ENCODE data around the gene SLCO4A1. TPM values are rescaled to one million over a fixed set of nuclear protein-coding genes. Genes with fewer than 3 reads are reported as not detected.

The SLCO4A1 gene
- total and polyA plus RNA-seq, 9 donors, result 1.1 to 10.9 (median 3.7) TPM

- Histone ChIP-seq H3K27me3 (no peaks in the 10 kb centered on the region), H3K9me3 (peaks cover 0 to 3% of the 10 kb centered on the region in 2 donors), H3K4me3 (no peak overlapping the region), H3K4me1 (ENCODE audit: insufficient read depth) (no peaks in the 10 kb centered on the region), H3K36me3 (no peaks in the 10 kb centered on the region), H3K27ac (no peak overlapping the region)
- DNase-seq, result no peak
- TF ChIP-seq EP300 (IDR thresholded peaks at IDR 0.05) (no peak), POLR2A (IDR thresholded peaks at IDR 0.05) (no peak), CTCF (IDR thresholded peaks at IDR 0.05) (no peak)
- 84 to 87% (median 85%) methylated on average over 9 of the region's 9 CpGs for WGBS, 3 donors
- intact Hi-C loops (cut with DNase I), result no loop called here
Observed at GRCh38 chr20:62676976-62677375, 34.7 kb downstream of the SLCO4A1 start.

GRCh38 chr20:62677678-62678077 lies 35.4 kb downstream of the SLCO4A1 start:
- Histone ChIP-seq H3K4me1 (ENCODE audit: insufficient read depth) (no peaks in the 10 kb centered on the region), H3K9me3 (peaks cover 0 to 3% of the 10 kb centered on the region in 2 donors), H3K27me3 (no peaks in the 10 kb centered on the region), H3K27ac (no peak overlapping the region), H3K36me3 (no peaks in the 10 kb centered on the region), H3K4me3 (no peak overlapping the region)
- intact Hi-C loops (cut with DNase I), result no loop called here
- no peak for DNase-seq
- 76 to 81% (median 80%) methylated on average over 10 of the region's 10 CpGs for WGBS, 3 donors
- TF ChIP-seq CTCF (IDR thresholded peaks at IDR 0.05), result no peak
- no peak for TF ChIP-seq POLR2A (IDR thresholded peaks at IDR 0.05)
- no peak for TF ChIP-seq EP300 (IDR thresholded peaks at IDR 0.05)

DNA sequence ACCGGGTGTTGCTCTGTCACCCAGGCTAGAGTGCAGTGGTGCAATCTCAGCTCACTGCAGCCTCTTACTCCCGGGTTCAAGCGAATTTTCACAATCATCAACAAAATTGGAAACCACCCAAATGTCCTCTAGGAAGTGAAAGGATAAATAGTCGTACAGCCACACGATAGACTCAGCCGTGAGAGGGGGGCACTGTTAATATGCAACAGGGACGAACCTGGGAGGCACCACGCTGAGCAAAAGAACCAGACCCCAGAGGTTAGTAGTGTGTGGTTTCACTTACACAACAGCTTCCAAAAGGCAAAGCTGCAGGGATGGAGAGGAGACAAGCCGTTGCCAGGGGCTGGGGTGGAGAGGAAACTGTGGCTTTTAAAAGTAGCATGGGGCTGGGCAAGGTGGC lies 36.2 kb downstream of the SLCO4A1 start:
- Histone ChIP-seq H3K36me3 (no peaks in the 10 kb centered on the region), H3K9me3 (peaks cover 0 to 3% of the 10 kb centered on the region in 2 donors), H3K27me3 (no peaks in the 10 kb centered on the region), H3K4me1 (ENCODE audit: insufficient read depth) (no peaks in the 10 kb centered on the region), H3K27ac (no peak overlapping the region), H3K4me3 (no peak overlapping the region)
- DNase-seq, result no peak
- 29 to 41% (median 39%) methylated on average over 9 of the region's 9 CpGs for WGBS, 3 donors
- intact Hi-C loops (cut with DNase I), result no loop called here
- TF ChIP-seq POLR2A (IDR thresholded peaks at IDR 0.05) (no peak), CTCF (IDR thresholded peaks at IDR 0.05) (no peak), EP300 (IDR thresholded peaks at IDR 0.05) (no peak)

DNA sequence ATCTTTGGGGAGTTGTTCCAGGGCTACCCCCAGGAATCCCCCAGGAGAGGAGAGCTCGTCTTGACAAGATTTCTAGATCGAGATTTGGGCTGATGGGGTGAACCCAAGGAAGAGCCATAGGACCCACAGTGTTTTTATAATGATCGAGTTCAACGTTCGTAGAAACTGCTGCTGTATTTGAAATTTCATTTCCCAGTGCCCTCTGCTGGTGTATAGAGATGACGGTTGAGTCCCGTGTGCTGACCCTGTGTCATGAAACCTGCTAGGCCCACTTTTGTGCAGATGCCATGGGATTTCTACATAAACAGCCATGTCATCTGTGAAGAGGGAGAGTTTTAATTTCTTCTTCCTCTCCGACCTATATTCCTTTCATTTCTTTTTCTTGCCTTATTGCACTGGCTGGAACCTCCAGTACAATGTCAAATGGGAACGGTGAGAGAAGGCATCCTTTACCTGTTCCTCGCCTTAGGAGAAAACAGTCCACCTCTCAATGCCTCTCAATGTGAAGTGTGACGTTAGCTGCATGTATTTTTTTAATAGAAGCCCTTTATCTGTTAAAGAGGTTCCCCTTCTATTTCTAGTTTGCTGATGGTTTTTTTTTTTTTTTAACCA lies 37.8 kb downstream of the SLCO4A1 start:
- intact Hi-C loops (cut with DNase I), result no loop called here
- Histone ChIP-seq H3K27ac (no peak overlapping the region), H3K4me1 (ENCODE audit: insufficient read depth) (no peaks in the 10 kb centered on the region), H3K36me3 (no peaks in the 10 kb centered on the region), H3K9me3 (peaks cover 0 to 3% of the 10 kb centered on the region in 2 donors), H3K27me3 (no peaks in the 10 kb centered on the region), H3K4me3 (no peak overlapping the region)
- no peak for DNase-seq
- TF ChIP-seq EP300 (IDR thresholded peaks at IDR 0.05) (no peak), POLR2A (IDR thresholded peaks at IDR 0.05) (no peak), CTCF (IDR thresholded peaks at IDR 0.05) (no peak)
- WGBS, 3 donors, result 91 to 94% (median 94%) methylated on average over 11 of the region's 11 CpGs

Data from ovary (tissue), 9 donors.